SK-MEL-5 (cell line): Measurements from ENCODE around the gene PAQR6. TPM values are rescaled to one million over a fixed set of nuclear protein-coding genes. Genes with fewer than 3 reads are reported as not detected.

Experiments
- DNase-seq: peaks from one replicate; pipeline ENCODE4 v3.0.0-alpha.2; 2016; ENCODE audit warnings: low read depth, low spot score
- in situ Hi-C: cut with HindIII; loops from 2 replicates; pipeline ENCODE4 v1.10.0; 2016; ENCODE audit warnings: low sequenced_read_pairs, high pct_unique_total_duplicates, low pct_unique_long_range_greater_than_20kb
- total RNA-seq: library from RNA; depleted of rRNA; stranded (reverse); fragments of >200 nt; shearing (Covaris generic); gene quantifications from 2 replicates; pipeline ENCODE4 v1.2.3, GENCODE V29; 2014

PAQR6 gene
- total RNA-seq, 1 experiment from 2014 or later, result 0.13 TPM

DNA sequence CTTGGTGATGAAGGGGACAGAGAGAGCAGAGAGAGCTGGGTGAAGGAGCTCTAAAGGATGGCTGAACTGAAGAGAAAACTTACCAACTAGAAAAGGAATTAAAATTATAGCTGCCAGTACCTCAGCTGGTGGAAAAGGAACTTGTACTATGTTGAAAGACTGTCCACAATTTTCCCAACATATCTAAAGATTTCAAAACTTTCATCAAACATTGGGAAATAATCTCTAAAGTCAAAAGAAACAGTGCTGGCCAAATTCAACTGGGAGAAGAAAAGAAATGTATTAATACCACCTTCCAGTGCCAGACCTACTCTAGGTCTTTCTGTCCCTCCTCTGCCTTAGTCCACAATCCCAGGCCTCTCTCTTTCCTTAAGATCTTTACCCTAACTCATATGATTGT is 28.7 kb upstream of the PAQR6 start:
- no peak for DNase-seq
- in situ Hi-C loops, result no loop called here

GRCh38 chr1:156270314-156270713 is 22.5 kb upstream of the PAQR6 start:
- no peak for DNase-seq
- in situ Hi-C loops, result no loop called here

GRCh38 chr1:156268336-156268735 is 20.5 kb upstream of the PAQR6 start:
- in situ Hi-C loops, result no loop called here
- DNase-seq, result no peak

DNA sequence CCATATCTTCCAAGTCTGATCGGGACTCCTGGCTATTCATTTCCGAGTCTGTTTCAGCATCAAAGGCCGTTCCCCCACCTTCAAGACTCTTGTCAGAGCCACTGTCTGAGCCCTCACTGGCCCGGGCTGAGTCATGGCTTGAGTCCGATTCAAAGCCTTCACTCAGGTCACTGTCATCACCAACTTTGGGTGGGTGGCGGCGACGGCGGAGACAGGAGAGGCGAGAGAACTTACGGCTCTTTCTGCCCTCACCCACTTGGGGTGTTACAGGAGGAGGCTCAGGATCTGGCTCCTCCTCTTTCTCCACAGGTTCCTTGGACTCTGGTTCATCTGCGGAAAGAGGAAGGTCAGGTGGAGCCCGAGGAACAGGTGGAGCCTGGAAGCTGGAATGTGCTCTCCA is 18.2 kb upstream of the PAQR6 start:
- no peak for DNase-seq
- in situ Hi-C loops, result no loop called here

GRCh38 chr1:156263288-156263655 is 15.4 kb upstream of the PAQR6 start:
- in situ Hi-C loops, result no loop called here
- DNase-seq, result no peak

- DNase-seq, result no peak
- in situ Hi-C loops, result no loop called here
Measured at GRCh38 chr1:156262461-156263287, 14.8 kb upstream of the PAQR6 start.

- in situ Hi-C loops, result no loop called here
- DNase-seq, result peak; percentile 65
Measured at GRCh38 chr1:156260896-156261295, 13.0 kb upstream of the PAQR6 start.

GRCh38 chr1:156259805-156260204 is 11.9 kb upstream of the PAQR6 start:
- in situ Hi-C loops, result no loop called here
- no peak for DNase-seq

DNA sequence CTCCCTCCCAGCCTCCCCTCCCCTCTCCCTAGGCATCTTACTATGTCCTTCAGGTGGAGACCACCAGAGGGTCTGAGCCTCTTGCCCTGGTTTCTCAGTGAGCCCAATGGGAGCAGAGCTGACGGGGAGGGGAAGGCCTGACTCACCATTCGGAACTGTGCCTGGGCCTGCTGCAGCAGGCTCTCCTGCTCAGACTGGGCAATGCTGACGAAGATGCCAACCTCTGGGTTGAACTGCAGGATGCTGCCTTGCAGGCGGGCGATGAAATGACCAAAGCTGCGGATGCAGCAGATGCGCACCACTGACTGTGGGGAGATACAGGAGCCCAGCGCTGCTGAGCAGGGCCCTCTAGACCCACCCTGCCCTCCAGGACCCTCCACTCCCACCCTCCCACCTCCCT is 11.0 kb upstream of the PAQR6 start:
- in situ Hi-C loops, result no loop called here
- no peak for DNase-seq

- in situ Hi-C loops, result no loop called here
- DNase-seq, result no peak
Measured at GRCh38 chr1:156257711-156258110, 9.9 kb upstream of the PAQR6 start.

- no peak for DNase-seq
- in situ Hi-C loops, result no loop called here
Measured at GRCh38 chr1:156253634-156254033, 5.8 kb upstream of the PAQR6 start.

- no peak for DNase-seq
- in situ Hi-C loops, result no loop called here
Measured at GRCh38 chr1:156251527-156251926, 3.7 kb upstream of the PAQR6 start.

GRCh38 chr1:156249593-156249992 is 1.7 kb upstream of the PAQR6 start:
- in situ Hi-C loops, result no loop called here

GRCh38 chr1:156248323-156248683 is 447 bp upstream of the PAQR6 start:
- in situ Hi-C loops, result no loop called here
- no peak for DNase-seq

More at GRCh38 chr1:156249593-156249992, 1.7 kb upstream of the PAQR6 start:
- no peak for DNase-seq

DNA sequence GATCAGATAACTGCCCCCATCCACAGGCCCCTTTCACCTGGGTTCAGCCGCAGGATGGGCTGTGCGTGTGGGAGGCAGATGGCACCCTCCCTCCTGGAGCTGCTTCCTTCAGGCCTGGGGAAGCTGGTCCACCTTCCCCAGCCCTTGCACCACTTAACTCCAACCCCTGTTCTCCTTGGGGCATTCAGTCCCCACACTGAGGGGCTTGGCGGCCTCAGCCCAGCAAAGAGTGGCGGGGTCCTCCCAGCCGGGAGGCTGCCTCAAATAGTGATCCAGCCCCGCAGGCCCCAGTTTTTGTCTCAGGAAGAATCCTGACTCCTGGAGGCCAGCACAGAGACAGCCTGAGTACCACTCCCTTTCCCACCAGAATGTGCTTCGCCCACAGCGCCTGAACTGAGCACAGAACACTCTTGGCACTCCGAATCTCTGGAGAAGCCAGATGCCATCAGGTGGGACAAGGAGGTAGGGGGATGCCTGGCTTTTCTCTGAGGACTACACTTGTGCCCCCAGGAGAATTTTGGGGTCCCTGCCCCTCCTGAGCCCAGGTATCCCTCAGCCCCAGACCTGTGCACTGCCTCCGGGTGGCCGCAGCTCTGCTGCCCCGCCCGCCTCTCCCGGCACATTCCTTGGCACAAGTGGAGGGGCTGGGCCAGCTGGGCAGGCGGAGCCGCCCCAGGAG is 936 bp downstream of the PAQR6 start:
- no peak for DNase-seq
- in situ Hi-C loops, result no loop called here

DNA sequence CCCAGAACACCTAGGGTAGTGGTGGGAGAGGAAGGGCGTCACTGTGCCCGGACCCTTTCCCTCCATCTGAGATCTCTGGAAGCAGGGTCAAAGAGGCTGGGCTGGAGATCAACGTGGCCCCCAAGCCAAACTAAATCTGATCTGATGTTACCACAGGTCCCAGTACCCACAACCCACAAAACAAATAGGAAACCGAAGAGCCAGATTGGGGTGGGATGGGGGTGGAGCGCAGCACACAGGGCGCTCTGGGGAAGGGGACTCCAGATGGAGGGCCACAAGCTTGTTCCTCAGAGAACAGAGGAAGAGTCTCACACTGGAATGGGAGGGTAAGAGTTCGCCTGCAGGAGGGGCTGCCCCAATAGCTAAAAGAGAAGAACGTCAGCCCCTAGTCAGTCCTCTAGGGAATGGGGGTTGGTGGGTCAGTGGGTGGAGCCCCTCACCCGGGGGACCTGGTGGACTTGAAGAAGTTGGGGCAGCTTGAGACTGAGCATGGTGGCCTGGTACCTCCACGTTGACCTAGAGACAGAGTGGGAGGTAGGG is 1.5 kb downstream of the PAQR6 start:
- no peak for DNase-seq
- in situ Hi-C loops, result no loop called here

- in situ Hi-C loops, result no loop called here
- DNase-seq, result no peak
Measured at GRCh38 chr1:156245451-156246232, 2.2 kb downstream of the PAQR6 start.

GRCh38 chr1:156244712-156245111 is 3.1 kb downstream of the PAQR6 start:
- in situ Hi-C loops, result no loop called here
- DNase-seq, result no peak
